GM19043 (cell line): ENCODE measurements around the gene ARL4A.
A peak's percentile ranks its signal among the peaks of the same experiment; 100 is the strongest.
"Not testable (repeated sequence)": the region's sequence is repeated elsewhere in the genome, so short reads cannot be mapped to it uniquely, and the experiment has no call there.

ENCODE experiments used
- ATAC-seq: cut with Tn5 transposase; IDR thresholded peaks from one replicate; pipeline ENCODE4 v1.9.1; 2021; ENCODE audit warnings: low read depth; ENCODE audit not compliant: unreplicated experiment

Gene ARL4A

GRCh38 chr7:12661581-12661980 is 25.9 kb upstream of the ARL4A start:
- ATAC-seq = no peak

- no peak for ATAC-seq
These were observed 17.3 kb upstream of the ARL4A start for GRCh38 chr7:12670000-12670729.

DNA sequence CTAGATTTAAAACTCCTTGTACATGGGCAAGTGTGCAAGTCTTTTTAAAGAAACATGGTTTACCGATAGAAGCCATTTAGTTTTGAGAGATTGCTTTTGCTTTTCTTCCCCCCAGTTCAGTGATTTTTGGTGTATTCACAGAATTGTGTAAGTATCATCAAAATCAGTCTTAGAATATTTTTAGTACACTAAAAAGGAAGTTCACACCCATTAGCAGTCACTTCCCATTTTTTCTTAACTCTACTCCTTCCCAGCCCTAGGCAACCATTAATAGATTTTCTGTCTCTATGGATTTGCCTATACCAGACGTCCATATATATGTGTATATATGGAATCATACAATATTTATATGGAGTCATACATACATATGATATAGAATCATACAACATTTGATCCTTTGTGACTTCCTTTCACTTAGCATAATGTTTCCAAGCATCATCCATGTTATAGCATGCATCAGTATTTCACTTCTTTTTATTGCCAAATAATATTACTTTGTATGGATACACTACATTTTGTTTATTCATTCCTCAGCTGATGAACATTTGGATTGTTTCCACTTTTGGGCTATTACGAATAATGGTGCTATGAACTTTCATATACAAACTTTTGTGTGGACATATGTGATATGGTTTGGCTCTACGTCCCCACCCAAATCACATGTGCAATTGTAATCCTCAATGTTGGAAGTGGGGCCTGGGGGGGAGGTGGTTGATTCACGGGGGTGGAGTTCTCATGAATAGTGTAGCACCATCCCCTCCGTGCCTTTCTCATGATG is 16.5 kb upstream of the ARL4A start:
- no peak for ATAC-seq

GRCh38 chr7:12673436-12673835 is 14.0 kb upstream of the ARL4A start:
- not testable (repeated sequence) for ATAC-seq

GRCh38 chr7:12674053-12674452 is 13.4 kb upstream of the ARL4A start:
- ATAC-seq = no peak

DNA sequence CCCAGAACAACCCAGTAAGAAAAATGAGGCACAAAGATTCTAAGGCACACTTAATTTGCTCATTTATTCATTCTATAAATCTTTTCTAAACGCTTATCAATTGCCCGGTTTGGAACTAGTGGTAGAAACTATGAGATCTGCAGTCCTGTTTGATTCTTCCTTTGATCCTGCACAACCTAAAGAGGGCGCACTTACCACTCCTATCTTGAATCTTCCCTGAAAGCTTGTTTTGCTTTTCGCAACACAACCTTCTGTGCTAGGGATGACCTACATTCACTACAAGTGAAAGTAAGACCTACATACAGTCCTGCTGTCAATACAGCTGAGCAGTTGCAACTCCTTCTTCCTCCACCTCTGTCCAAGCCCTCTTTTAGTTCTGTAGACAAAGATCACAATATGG is 12.6 kb upstream of the ARL4A start:
- ATAC-seq = no peak

DNA sequence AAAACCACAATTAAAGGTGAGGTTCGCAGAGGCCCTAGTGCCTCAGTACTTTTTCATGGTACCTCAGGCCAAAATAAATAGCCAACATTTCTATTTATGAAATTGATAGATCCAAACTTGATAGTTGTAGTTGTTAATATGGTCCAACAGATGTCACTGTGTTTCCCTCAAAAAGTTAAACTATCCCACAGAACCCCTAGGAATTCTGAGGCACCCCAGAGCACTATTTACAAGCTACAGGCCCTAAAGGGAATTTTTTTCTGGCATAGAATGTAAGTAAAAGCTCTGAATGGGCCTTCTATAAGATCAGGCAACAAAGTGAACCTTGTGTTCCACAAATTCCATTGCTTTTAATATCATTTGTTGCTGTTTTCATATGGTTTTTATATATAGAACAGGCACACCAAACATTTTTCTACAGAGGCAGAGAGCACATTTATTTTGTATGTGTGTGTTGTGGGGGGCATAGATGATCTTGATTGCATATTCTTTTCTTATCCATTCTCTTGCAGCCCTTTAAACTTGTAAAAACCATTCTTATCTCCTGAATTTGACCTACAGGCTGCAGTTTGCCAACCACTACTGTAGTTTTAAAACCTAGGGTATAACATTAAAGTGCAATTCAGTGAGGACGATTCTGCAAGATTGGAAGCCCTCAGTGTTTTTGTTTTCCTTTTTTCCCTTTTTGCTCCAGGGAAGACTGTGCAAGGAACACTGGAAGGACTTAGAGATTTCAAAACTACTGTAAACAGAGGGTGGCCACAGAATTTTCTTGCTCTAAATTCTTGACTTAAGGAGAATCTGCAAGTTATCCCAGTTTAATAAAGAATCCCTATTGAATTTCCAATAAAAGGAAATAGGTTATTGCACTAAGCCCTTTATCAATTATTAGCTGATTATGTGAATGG is 3.5 kb upstream of the ARL4A start:
- no peak for ATAC-seq

DNA sequence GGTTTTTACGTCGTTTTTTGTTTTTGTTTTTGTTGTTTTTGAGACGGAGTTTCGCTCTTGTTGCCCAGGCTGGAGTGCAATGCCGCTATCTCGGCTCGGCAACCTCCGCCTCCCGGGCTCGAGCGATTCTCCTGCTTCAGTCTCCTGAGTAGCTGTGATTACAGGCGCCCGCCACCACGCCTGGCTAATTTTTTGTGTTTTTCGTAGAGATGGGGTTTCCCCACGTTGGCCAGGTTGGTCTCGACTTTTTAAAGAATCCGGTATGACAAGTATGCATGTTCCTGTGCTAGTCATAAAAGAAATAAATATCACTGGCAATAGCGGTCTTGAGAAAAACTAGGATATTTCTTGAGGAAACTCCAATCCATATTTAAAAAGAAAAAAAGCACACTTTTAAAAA is 2.7 kb upstream of the ARL4A start:
- ATAC-seq = no peak

DNA sequence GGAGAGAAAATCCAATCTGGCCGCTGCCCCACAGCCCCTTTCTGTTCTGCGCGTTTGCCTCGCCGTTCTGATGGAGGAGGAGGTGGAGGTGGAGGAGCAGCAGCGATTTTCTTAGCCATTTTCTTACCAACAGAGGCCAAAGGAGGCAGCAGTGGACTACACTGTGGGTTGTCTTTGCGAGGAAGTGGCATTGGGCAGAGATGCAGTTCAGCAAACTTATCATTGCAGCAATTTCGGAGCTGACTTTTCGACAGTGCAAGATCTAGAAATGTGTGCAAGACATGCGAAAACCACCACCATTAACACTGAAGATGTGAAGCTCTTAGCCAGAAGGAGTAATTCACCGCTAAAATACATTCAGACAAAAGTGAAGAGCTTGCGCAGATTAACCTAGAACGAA is 1.9 kb upstream of the ARL4A start:
- no peak for ATAC-seq

GRCh38 chr7:12686234-12686890 is 1.1 kb upstream of the ARL4A start:
- peak; percentile 66 for ATAC-seq

DNA sequence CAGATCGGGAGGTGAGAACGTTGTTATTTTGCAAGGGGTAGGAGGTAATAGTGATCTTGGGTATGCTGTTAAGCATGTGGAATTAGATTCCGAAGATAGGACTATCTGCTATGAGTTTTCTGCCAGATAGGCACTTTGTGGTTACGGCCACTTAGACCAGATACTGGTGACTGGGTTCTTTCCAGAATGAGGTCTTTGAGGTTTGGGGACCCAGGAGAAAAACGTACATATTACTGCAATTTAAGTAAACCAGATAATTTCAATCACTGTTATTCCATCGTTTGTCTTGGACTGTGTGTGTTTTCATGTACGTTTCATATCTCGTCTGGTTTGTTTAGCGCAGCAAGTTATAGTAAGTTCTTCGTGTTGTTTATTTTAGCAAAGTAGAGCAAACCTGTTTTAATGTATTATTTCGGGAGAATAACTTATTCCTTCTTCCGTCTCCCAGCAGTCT is 312 bp downstream of the ARL4A start:
- no peak for ATAC-seq

- not testable (repeated sequence) for ATAC-seq
These were observed 1.2 kb downstream of the ARL4A start for GRCh38 chr7:12688485-12689170.

GRCh38 chr7:12689451-12689850 is 2.0 kb downstream of the ARL4A start:
- no peak for ATAC-seq

GRCh38 chr7:12690041-12690878 is 2.8 kb downstream of the ARL4A start:
- ATAC-seq = no peak

DNA sequence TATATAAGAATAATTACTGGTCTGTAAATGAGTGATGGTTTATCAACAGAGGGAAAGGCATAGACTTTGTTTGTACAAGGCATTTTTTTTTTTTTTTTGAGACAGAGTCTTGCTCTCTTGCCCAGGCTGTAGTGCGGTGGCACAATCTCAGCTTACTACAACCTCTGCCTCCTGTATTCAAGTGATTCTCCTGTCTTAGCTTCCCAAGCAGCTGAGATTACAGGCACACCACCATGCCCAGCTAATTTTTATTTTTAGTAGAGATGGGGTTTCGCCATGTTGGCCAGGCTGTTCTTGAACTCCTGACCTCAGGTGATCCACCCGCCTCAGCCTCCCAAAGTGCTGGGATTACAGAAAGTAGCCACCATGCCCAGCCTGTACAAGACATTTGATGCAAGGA is 4.0 kb downstream of the ARL4A start:
- not testable (repeated sequence) for ATAC-seq

DNA sequence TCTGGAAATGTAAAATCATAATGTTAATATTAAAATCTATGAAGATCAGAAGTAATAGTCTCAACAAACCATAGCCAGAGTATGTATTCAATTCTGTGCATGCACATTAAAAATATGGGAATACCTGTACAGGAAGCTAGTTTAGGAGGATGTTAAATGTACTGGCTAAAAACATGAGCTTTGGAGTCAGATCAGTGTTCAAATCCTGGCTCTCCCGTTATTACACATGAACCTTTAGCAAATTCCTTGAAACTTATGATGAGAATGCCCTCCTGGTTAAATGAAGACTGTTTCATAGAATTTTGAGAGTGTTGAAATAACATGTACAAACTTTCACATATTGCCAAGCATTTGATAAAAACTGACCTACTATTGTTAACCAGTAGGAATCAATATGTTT is 4.6 kb downstream of the ARL4A start:
- ATAC-seq = no peak

DNA sequence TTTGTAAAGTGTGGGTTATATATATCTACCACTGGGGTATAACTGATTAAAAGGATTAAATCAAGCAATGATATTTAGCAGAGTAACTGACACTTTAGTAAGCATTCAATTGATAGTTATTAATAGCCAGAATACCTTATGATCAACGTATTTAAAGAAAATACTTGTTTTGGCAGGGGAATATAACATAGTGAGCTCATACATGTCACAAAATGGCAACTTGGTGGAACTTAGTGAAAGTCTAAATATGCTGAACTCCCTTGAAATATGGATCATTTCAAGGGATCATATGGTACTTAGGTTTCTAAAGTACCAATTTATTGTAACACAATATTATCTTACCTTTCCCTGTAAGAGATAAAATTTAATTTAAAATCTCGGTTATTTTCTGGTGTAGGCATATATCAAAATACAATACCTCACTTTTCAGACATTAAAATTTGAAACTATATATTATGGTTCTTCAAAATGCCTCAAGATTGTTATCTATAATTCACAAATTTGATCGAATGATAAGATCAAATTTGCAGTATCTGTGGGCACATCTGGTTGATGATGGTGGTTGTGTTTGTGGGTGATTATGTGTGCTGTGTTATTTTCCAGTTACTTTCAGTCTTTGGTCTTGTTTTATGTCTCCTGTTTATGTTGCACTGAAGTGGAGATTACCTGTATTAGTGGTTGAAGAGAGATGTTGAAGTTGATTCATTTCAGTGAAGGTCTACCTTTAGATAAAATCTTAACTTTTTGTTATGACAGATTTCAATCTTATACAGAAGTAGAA is 5.2 kb downstream of the ARL4A start:
- no peak for ATAC-seq

DNA sequence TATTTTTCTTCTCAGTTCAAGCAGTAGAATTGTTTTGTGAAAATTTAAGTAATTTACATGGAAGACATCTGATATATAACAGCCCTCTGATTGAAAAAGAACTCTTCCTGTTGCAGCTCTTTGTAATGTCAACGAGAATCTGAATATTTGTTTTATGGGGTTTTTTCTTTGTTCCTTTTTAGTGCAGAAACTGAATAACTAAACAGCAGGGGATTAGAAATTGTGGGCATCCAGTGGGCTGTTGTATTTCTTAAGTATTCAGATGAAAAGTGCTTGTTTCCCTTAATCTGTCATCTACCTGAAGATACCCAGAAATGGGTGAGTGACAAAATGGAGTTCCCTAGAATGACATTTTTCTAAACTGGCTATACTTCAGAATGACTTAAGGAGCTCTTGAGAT is 7.4 kb downstream of the ARL4A start:
- no peak for ATAC-seq
